Activated naive CD8-positive, alpha-beta T cell (primary cell): ENCODE measurements around the gene FBLN5.

Source experiments
- H3K27ac Mint-ChIP-seq: one replicate; pipeline ENCODE4 v1.8.0; 2021; ENCODE audit warnings: mixed read lengths
- H3K27me3 Mint-ChIP-seq: one replicate; pipeline ENCODE4 v1.8.0; 2021; ENCODE audit warnings: mixed read lengths
- H3K36me3 Mint-ChIP-seq: one replicate; pipeline ENCODE4 v1.8.0; 2021; ENCODE audit warnings: mixed read lengths
- H3K4me1 Mint-ChIP-seq: one replicate; pipeline ENCODE4 v1.8.0; 2021; ENCODE audit warnings: low read depth, mixed read lengths
- H3K4me3 Mint-ChIP-seq: one replicate; pipeline ENCODE4 v1.8.0; 2021; ENCODE audit warnings: mild to moderate bottlenecking, mixed read lengths
- H3K9me3 Mint-ChIP-seq: one replicate; pipeline ENCODE4 v1.8.0; 2021; ENCODE audit warnings: low read depth, mixed read lengths

The FBLN5 gene

DNA sequence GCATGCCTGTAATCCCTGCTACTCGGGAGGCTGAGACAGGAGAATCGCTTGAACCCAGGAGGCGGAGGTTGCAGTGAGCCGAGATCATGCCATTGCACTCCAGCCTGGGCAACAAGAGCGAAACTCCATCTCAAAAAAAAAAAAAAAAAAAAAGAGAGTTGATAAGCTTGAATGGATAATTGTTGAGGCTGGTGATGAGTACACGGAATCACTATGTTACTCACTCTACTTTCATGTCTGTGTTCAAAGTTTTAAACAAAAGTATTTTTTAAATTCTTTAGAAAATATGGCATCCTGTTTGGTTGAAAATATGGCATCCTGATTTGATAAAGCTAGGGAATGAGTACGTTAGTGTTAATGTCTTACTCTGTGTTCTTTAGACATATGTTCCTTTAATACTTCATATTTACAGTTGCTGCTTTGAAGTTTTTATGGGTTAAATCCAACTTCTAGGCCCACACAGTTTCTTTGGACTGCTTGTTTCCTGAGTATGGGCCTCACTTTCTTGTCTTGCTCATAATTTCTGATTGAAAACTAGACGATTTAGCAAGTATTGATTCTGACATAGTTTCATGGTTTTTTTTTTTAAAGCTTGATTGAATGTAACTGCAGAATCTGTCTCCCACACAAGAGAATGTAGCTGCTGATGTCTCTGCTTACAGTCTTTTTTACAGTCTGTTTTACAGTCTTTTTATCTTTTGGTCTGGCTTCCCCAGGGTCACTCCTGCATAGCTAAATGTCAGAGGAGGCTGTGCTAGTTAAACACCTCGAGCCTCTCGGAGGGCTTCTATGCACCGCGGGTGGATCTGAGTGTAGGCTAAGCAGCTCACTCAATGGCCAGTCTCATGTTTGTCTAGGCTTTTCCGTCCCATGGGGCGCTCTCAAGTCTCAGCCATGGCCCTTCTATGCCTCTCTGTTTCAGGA lies 14.1 kb upstream of the FBLN5 start:
- H3K4me3 Mint-ChIP-seq = no peak overlapping the region

DNA sequence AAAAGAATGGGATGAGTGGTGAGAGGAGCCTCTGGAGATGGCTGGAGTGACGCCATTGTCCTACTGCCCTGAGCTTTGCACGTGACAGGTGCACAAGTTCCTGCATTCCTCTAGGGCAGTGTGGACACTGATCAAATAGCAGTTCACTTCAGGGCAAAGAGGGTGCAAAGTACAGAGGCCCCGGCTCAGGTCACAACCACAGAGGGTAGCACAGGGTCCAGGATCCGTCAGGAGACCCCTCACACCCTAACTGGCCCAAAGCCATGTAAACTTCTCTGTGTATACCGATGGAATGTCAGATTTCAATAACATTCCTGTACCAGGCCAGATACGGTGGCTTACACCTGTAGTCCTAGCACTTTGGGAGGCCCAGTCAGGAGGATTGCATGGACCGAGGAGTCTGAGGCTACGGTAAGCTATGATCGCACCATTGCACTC lies 10.4 kb upstream of the FBLN5 start:
- no peak overlapping the region for H3K27ac Mint-ChIP-seq
- H3K4me1 Mint-ChIP-seq = no peaks in the 10 kb centered on the region
- no peaks in the 10 kb centered on the region for H3K9me3 Mint-ChIP-seq
- H3K27me3 Mint-ChIP-seq = no peaks in the 10 kb centered on the region
- H3K36me3 Mint-ChIP-seq = no peaks in the 10 kb centered on the region
- no peak overlapping the region for H3K4me3 Mint-ChIP-seq

More for the DNA sequence above, 14.1 kb upstream of the FBLN5 start:
- Mint-ChIP-seq H3K27ac (peak overlapping the region; percentile 41), H3K4me1 (no peaks in the 10 kb centered on the region), H3K9me3 (no peaks in the 10 kb centered on the region), H3K36me3 (no peaks in the 10 kb centered on the region), H3K27me3 (no peaks in the 10 kb centered on the region)

DNA sequence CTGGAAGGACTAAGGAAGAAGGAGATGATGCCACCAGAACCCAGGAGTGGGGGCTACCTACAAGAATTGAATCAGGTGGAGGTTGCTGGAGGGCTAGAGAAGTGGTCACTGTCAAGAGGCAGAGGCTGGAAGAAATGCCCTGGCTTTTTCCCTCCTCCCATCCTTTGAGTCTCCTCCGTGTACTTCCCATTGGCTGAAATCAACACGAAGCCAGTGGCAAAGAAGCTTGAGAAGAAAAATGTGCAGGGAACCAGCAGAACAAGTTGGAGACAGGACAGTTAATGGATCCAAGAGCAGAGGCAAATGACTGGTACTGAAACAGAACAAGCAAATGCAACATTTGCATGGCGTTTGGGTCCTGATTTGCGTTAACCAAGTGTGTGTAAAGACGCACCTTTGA lies 9.1 kb upstream of the FBLN5 start:
- no peaks in the 10 kb centered on the region for H3K9me3 Mint-ChIP-seq
- H3K4me1 Mint-ChIP-seq = no peaks in the 10 kb centered on the region
- no peak overlapping the region for H3K27ac Mint-ChIP-seq
- H3K4me3 Mint-ChIP-seq = no peak overlapping the region
- H3K36me3 Mint-ChIP-seq = no peaks in the 10 kb centered on the region
- no peaks in the 10 kb centered on the region for H3K27me3 Mint-ChIP-seq

DNA sequence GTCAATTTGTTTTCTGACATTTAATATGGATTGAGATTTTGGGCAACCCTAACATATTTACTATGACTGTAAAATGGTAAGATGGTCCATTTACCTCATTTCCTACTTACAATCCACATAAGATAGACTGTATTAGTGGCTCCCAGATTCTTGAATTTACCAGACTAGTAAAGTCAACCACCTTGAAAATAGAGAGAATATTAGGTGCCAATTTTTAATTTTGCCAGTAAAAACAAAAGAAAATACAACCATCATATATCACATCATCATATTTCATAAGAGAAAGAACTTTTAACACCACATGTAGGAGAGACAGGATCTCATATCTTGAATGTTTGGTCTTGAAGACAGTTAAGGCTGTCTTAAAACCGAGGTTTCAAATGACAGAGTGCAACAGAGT lies 7.7 kb upstream of the FBLN5 start:
- Mint-ChIP-seq H3K9me3 (no peaks in the 10 kb centered on the region), H3K27me3 (no peaks in the 10 kb centered on the region), H3K36me3 (no peaks in the 10 kb centered on the region), H3K4me1 (no peaks in the 10 kb centered on the region), H3K27ac (no peak overlapping the region), H3K4me3 (no peak overlapping the region)

DNA sequence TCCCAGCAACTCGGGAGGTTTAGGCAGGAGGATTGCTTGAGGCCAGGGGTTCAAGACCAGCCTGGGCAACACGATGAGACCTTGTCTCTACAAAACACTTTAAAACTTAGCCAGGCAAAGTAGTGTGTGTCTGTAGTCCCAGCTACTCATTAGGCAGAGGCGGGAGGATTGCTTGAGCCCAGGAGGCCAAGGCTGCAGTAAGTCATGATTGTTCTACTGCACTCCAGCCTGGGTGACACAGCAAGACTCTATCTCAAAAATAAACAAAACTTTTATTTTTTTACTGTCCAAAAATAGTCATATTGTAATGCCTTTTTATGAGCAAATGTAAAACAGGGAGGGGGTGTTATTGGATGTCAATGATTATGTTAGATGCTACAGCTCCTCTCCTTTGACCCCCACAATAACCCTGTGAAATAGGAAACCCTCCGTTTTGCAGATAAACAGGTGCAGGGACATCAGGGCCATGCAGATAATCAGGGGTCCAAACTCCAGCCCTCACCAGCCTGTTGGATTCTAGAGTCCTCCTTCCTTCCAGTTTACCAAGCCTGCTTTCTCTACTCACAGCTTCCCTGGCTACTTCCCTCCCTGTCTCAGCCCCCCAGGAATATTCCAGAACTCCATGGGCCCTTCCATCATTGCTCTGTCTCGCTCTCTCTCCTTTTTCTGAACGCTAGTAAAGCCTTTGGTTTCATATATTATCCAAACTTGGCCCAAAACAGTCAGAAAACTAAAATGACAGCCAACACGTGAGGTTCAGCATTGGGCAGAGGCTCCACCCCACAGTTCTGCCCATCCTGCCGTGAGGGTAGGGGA lies 5.9 kb upstream of the FBLN5 start:
- Mint-ChIP-seq H3K4me1 (no peaks in the 10 kb centered on the region), H3K36me3 (no peaks in the 10 kb centered on the region), H3K4me3 (no peak overlapping the region), H3K9me3 (no peaks in the 10 kb centered on the region), H3K27me3 (no peaks in the 10 kb centered on the region), H3K27ac (no peak overlapping the region)

DNA sequence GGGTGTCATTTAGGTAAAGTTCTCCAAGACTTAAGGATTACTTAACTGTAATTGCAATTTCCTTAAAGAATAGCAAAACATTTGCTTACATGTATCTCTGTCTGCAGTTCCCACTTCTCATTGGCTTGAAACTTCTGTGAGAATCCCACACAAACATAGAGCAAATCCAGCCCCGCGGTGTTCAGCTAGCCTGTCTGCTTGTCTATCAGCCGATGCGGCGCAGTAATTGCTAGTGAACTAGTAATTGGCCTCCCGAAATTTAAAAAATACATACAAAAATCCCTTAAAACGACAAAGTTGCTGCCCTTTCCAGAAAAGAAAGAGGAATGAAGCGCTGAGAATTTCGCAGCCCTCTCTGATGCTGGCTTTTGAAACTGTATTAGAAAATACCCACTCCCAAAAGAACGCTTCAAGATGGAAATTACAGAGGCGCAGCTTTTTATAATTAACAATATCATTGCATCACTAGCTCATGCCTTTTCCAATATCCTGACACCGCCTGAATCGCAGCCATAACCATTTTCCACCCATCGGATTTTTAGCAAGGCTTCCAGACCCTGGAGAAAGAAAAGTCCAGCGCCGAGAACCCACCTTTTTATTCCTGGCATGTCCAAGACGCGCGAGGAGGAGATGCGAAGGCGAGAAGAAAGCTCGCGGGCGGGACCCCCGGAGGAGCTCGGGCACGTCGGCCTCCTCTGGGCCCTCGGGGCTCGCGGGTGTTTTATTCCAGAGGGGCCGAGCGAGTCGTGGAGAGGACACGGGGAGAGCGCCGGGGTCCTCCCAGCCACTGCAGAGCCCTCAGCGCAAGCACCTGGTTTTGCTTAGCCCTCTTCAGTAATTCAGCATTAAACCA lies 646 bp downstream of the FBLN5 start:
- Mint-ChIP-seq H3K27ac (no peak overlapping the region), H3K27me3 (peaks cover 12% of the 10 kb centered on the region), H3K4me3 (peak overlapping the region; percentile 92), H3K9me3 (no peaks in the 10 kb centered on the region), H3K4me1 (peaks cover 12% of the 10 kb centered on the region), H3K36me3 (peaks cover 3% of the 10 kb centered on the region)

DNA sequence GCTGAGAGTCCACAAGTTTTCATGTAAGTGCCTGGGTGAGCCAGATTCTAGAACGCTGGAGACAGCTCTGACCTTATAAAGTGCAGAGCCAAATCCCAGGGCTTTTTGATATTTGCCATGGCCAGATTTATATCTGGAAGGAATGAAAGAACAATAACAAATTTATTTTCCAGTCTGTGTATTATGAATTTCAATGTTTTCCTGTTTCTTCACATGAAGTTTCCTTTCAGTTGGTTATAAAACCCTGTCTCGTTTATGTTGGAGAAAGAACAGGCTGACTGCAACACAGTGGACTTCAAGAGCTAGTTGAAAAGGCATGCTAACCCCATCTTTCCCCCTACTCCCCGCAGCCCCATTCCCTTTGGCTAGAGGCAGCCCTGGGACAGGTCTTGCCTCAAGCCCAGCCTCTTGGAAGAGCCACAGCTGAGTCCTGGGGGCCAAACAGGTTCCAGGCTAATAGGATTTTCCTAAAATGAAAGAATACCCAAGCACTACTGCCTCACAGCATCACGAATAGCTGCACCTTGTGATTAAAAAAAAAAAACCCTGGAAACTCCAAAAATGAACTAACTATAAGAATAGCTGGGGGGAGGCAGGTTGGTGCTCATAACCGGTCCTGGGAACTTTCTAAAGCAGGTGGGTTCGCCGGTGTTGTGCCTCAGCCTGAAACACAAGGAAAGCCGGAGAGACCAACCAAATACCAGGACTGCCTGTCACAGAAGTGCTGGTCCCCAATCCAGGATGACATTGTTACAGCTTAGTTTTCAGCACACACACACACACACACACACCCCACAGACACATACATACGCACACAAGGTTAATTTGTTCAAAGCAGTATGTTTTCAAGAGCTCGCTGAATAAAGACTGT lies 1.5 kb downstream of the FBLN5 start:
- H3K4me1 Mint-ChIP-seq = peaks cover 12% of the 10 kb centered on the region
- no peaks in the 10 kb centered on the region for H3K9me3 Mint-ChIP-seq
- H3K27ac Mint-ChIP-seq = no peak overlapping the region
- H3K4me3 Mint-ChIP-seq = peak overlapping the region; percentile 92
- H3K27me3 Mint-ChIP-seq = peaks cover 12% of the 10 kb centered on the region
- H3K36me3 Mint-ChIP-seq = peaks cover 3% of the 10 kb centered on the region

DNA sequence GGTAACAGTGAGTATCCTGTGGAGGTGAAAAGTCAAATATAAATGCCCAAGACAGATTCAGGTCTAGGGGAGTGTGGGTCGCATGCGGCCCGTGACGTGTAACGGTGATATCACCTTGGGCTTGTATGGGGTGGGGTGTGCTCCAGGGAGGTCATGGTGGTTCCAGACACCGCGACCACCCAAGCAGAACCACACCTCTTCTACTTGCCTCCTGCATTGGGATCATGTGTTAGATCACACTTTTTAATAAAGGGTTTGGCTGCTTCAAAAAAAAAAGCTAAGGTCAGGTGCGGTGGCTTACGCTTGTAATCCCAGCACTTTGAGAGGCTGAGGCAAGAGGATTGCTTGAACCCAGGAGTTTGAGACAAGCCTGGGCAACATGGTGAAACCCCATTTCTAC lies 4.5 kb downstream of the FBLN5 start:
- peaks cover 3% of the 10 kb centered on the region for H3K36me3 Mint-ChIP-seq
- H3K4me1 Mint-ChIP-seq = peaks cover 10% of the 10 kb centered on the region
- H3K9me3 Mint-ChIP-seq = no peaks in the 10 kb centered on the region
- no peak overlapping the region for H3K27ac Mint-ChIP-seq
- no peak overlapping the region for H3K4me3 Mint-ChIP-seq
- H3K27me3 Mint-ChIP-seq = peaks cover 12% of the 10 kb centered on the region

DNA sequence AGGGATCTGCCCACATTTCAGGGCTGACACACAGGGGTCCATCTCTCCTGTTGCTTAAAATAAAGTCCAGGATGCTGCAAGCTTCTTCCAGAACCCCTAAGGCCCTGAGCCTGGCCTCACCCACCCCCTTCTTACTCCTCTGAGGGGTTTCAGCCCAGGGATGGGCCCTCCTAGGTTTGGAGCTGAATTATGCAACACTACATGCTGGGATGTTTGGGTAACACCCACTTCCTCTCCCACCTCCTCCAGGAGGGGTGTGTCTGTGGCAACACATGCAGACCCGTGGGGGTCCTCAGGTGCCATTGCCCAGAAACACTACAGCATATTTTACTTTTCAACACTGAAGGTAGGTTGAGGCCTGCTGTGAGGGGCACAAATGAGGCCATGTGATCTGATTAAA lies 5.4 kb downstream of the FBLN5 start:
- no peaks in the 10 kb centered on the region for H3K9me3 Mint-ChIP-seq
- peaks cover 12% of the 10 kb centered on the region for H3K27me3 Mint-ChIP-seq
- H3K36me3 Mint-ChIP-seq = peaks cover 3% of the 10 kb centered on the region
- peaks cover 9% of the 10 kb centered on the region for H3K4me1 Mint-ChIP-seq
- H3K4me3 Mint-ChIP-seq = no peak overlapping the region
- no peak overlapping the region for H3K27ac Mint-ChIP-seq

DNA sequence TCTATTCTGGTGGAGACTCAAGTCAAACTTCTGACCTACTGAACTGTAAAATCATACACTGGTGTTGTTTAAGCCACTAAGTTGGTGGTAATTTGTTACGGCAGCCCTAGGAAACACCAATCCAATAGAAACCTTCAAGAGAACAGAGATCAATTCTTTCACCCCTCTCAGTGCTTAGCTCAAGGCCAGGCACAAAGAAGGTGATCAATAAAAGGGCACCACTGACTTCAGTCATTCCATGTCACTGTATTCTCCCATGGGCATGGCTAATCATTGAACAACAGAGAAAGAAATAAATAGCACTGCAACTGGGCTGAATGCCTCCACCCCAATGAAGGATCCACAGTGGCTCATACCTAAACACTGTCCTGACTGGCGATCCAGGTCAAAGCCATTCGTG lies 7.3 kb downstream of the FBLN5 start:
- Mint-ChIP-seq H3K36me3 (peaks cover 3% of the 10 kb centered on the region), H3K9me3 (no peaks in the 10 kb centered on the region), H3K27me3 (peaks cover 9% of the 10 kb centered on the region), H3K4me1 (peaks cover 3% of the 10 kb centered on the region), H3K4me3 (no peak overlapping the region), H3K27ac (no peak overlapping the region)

DNA sequence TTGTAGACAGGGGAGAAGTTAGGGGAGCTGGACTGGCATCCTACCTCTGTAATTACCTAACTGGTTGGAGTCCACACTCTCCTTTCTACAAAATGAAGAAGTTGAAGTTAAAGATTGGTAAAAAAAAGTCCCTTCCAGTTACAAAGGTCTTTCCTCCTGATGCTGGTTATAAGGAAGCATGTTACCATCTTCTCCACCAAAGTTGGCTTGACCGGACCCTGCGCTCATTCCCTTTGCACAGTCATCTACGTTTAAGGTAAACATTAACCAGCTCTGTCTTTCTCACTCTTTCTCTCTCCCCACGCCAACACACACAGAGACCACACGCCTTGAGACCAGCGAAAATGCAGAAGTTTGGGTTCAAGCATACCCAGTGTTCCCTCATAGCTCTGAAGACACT lies 11.9 kb downstream of the FBLN5 start:
- H3K27me3 Mint-ChIP-seq = no peaks in the 10 kb centered on the region
- H3K27ac Mint-ChIP-seq = no peak overlapping the region
- no peak overlapping the region for H3K4me3 Mint-ChIP-seq
- H3K9me3 Mint-ChIP-seq = no peaks in the 10 kb centered on the region
- no peaks in the 10 kb centered on the region for H3K36me3 Mint-ChIP-seq
- H3K4me1 Mint-ChIP-seq = no peaks in the 10 kb centered on the region

DNA sequence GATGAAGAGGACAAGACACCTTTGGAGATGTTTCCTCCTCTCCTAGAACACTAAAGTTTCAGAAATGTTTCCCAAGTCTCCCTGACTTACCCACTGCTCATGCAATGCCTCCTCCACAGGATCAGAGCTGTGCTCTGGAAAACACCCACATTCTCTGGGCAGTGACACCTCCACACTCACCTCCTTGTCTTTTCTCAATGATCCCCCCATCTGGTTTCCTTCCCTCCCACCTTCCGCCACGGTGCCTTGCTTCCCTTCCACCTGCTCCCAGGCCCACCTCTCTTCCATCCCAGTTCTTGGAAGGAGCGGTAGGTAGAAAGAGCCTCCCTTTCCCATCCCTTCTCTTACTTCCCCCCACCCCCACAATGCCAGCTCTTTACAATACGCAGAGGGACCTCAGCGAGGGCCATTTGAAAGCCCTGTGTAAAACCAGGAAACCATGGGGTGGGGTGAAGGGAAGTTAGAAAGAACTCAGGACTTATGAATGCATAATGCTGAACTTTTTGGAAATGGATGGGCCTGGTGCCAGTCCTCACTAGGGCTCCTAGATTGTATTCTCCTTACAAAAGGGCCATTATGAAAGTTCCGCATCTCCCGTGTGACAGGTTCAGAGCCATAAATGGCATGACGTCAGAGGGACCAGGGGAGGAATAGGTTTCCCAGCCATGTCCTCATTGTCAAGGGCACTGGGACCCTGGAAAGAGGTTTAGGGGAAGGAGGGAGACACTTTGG lies 12.8 kb downstream of the FBLN5 start:
- Mint-ChIP-seq H3K36me3 (no peaks in the 10 kb centered on the region), H3K4me3 (no peak overlapping the region), H3K4me1 (no peaks in the 10 kb centered on the region), H3K27me3 (no peaks in the 10 kb centered on the region), H3K9me3 (no peaks in the 10 kb centered on the region), H3K27ac (no peak overlapping the region)

DNA sequence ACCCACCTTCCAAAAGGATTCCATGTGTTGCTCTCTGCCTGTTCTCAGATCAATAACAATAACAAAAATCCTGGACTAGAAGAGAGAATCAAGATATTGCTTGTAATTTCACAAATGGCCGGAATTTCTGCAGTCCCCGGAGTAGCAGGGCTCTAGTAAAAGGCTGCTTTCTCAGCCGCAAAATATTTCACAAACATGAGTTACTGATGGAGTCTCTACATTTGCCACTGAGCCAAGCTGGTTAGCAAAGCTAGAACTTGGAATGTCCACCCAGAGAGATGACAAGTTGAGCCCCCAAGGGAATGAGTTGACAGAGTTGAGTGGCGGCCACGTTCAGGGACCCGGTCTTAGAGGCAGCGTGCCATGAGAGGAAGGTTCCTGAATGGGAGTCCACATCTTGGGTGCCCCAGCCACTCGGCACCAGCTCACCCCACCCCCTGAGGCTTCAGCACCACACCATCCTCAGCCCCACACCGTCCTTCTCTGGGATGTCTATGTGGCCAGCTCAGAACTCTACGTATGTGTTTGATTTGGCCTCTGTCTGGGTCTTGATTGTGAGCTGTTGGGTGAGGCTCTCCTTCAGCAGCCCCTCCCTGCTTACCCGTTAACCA lies 15.9 kb downstream of the FBLN5 start:
- no peaks in the 10 kb centered on the region for H3K9me3 Mint-ChIP-seq
- no peaks in the 10 kb centered on the region for H3K4me1 Mint-ChIP-seq
- no peak overlapping the region for H3K27ac Mint-ChIP-seq
- no peaks in the 10 kb centered on the region for H3K36me3 Mint-ChIP-seq
- no peak overlapping the region for H3K4me3 Mint-ChIP-seq
- no peaks in the 10 kb centered on the region for H3K27me3 Mint-ChIP-seq
